GM19395 (cell line): ENCODE measurements around the gene ATG10.
A peak's percentile ranks its signal among the peaks of the same experiment; 100 is the strongest.
"Not testable (repeated sequence)": the region's sequence is repeated elsewhere in the genome, so short reads cannot be mapped to it uniquely, and the experiment has no call there.

Source experiments
- ATAC-seq: cut with Tn5 transposase; IDR thresholded peaks from one replicate; pipeline ENCODE4 v1.9.1; 2021; ENCODE audit warnings: mild to moderate bottlenecking, moderate library complexity; ENCODE audit not compliant: unreplicated experiment

The ATG10 gene

GRCh38 chr5:82050955-82051354 lies 79.1 kb downstream of the ATG10 start:
- no peak for ATAC-seq

- no peak for ATAC-seq
Observed at GRCh38 chr5:82054004-82054710, 82.3 kb downstream of the ATG10 start.

GRCh38 chr5:82057051-82057450 lies 85.2 kb downstream of the ATG10 start:
- ATAC-seq, result no peak

GRCh38 chr5:82058710-82059109 lies 86.9 kb downstream of the ATG10 start:
- peak; percentile 82 for ATAC-seq

GRCh38 chr5:82066791-82067190 lies 95.0 kb downstream of the ATG10 start:
- ATAC-seq, result no peak

- ATAC-seq, result not testable (repeated sequence)
Observed at GRCh38 chr5:82068042-82068441, 96.2 kb downstream of the ATG10 start.

GRCh38 chr5:82068723-82069122 lies 96.9 kb downstream of the ATG10 start:
- ATAC-seq, result no peak

- no peak for ATAC-seq
Observed at GRCh38 chr5:82072138-82072537, 100.3 kb downstream of the ATG10 start.

GRCh38 chr5:82073179-82073578 lies 101.4 kb downstream of the ATG10 start:
- no peak for ATAC-seq

- no peak for ATAC-seq
Observed at GRCh38 chr5:82074950-82075349, 103.1 kb downstream of the ATG10 start.

GRCh38 chr5:82077496-82077895 lies 105.7 kb downstream of the ATG10 start:
- ATAC-seq, result no peak

- ATAC-seq, result no peak
Observed at GRCh38 chr5:82091617-82092016, 119.8 kb downstream of the ATG10 start.

GRCh38 chr5:82095536-82095935 lies 123.7 kb downstream of the ATG10 start:
- ATAC-seq, result no peak

- no peak for ATAC-seq
Observed at GRCh38 chr5:82096249-82096648, 124.4 kb downstream of the ATG10 start.

GRCh38 chr5:82100303-82101077 lies 128.7 kb downstream of the ATG10 start:
- peak; percentile 96 for ATAC-seq

GRCh38 chr5:82104872-82105271 lies 133.0 kb downstream of the ATG10 start:
- no peak for ATAC-seq

- ATAC-seq, result no peak
Observed at GRCh38 chr5:82105457-82105856, 133.6 kb downstream of the ATG10 start.

GRCh38 chr5:82106207-82106606 lies 134.4 kb downstream of the ATG10 start:
- ATAC-seq, result no peak

- ATAC-seq, result no peak
Observed at GRCh38 chr5:82106756-82107155, 134.9 kb downstream of the ATG10 start.

- ATAC-seq, result no peak
Observed at GRCh38 chr5:82107267-82107666, 135.4 kb downstream of the ATG10 start.

GRCh38 chr5:82109013-82109412 lies 137.2 kb downstream of the ATG10 start:
- ATAC-seq, result no peak

- not testable (repeated sequence) for ATAC-seq
Observed at GRCh38 chr5:82109915-82110314, 138.1 kb downstream of the ATG10 start.
